CD14-positive monocyte (primary cell): ENCODE results near the gene CSF1R. TPM values are rescaled to one million over a fixed set of nuclear protein-coding genes. Genes with fewer than 3 reads are reported as not detected.

Experiments
- DNase-seq, 3 donors: peaks; one replicate each; pipeline ENCODE4 v3.0.0-alpha.2; 2011 to 2022
- H2AFZ ChIP-seq: 2 replicates; pipeline ENCODE4 v1.6.0; 2012; ENCODE audit warnings: mild to moderate bottlenecking, low read depth, low read length, inconsistent platforms; ENCODE audit not compliant: insufficient read depth, poor library complexity, severe bottlenecking
- H3K27ac ChIP-seq, 2 donors: 1 replicate in 1 of 2; 2 replicates in 1 of 2; pipeline ENCODE4 v1.5.1; 2012 to 2013; ENCODE audit warnings: low read length in 2 of 2, control low read depth in 1 of 2, inconsistent platforms in 1 of 2, low read depth in 1 of 2, mild to moderate bottlenecking in 1 of 2
- H3K27me3 ChIP-seq, 2 donors: one replicate each; pipeline versions ENCODE4 v1.6.0 to v1.6.1; 2011 to 2013; ENCODE audit warnings: low read length in 2 of 2; ENCODE audit not compliant: control insufficient read depth in 2 of 2, insufficient read depth in 2 of 2
- H3K36me3 ChIP-seq, 2 donors: replicated peaks in 1 of 2; 1 replicate in 1 of 2; 2 replicates in 1 of 2; pipeline versions ENCODE4 v1.5.1 to v1.6.1; 2012 to 2013; ENCODE audit warnings: low read length in 2 of 2, control low read depth in 1 of 2, inconsistent platforms in 1 of 2, mild to moderate bottlenecking in 1 of 2; ENCODE audit not compliant: insufficient read depth in 2 of 2, control insufficient read depth in 1 of 2
- H3K4me1 ChIP-seq, 2 donors: 1 replicate in 1 of 2; 2 replicates in 1 of 2; pipeline versions ENCODE4 v1.5.1 to v1.6.1; 2012 to 2013; ENCODE audit warnings: low read length in 2 of 2, control low read depth in 1 of 2, inconsistent platforms in 1 of 2, mild to moderate bottlenecking in 1 of 2, moderate library complexity in 1 of 2; ENCODE audit not compliant: insufficient read depth in 2 of 2, control insufficient read depth in 1 of 2
- H3K4me2 ChIP-seq: replicated peaks from 2 replicates; pipeline ENCODE3; 2012; ENCODE audit warnings: low read length, moderate library complexity, mild to moderate bottlenecking; ENCODE audit not compliant: poor library complexity, severe bottlenecking; ENCODE audit errors: extremely low read depth
- H3K4me3 ChIP-seq, 3 experiments: fragments of 200-600 bp in 1 of 3; sonication (generic) in 1 of 3; replicated peaks in 1 of 3; 1 replicate in 2 of 3; 2 replicates in 1 of 3; pipeline ENCODE4 v1.5.1; 2011 to 2013; ENCODE audit warnings: low read length in 3 of 3, mild to moderate bottlenecking in 3 of 3, control low read depth in 2 of 3, low read depth in 2 of 3, inconsistent platforms in 1 of 3, moderate library complexity in 1 of 3
- H3K79me2 ChIP-seq: 2 replicates; pipeline ENCODE4 v1.6.0; 2012; ENCODE audit warnings: mild to moderate bottlenecking, control low read depth, inconsistent platforms, low read length, moderate library complexity; ENCODE audit not compliant: insufficient read depth
- H3K9ac ChIP-seq: 2 replicates; pipeline ENCODE4 v1.6.0; 2017; ENCODE audit warnings: low read length, mild to moderate bottlenecking; ENCODE audit not compliant: insufficient read depth, poor library complexity, severe bottlenecking
- H3K9me3 ChIP-seq, 2 donors: replicated peaks in 1 of 2; 1 replicate in 1 of 2; 2 replicates in 1 of 2; pipeline versions ENCODE4 v1.5.1 to v1.6.1; 2012 to 2013; ENCODE audit warnings: low read length in 2 of 2, control low read depth in 1 of 2; ENCODE audit not compliant: control insufficient read depth in 1 of 2, insufficient read depth in 1 of 2
- H4K20me1 ChIP-seq: 2 replicates; pipeline ENCODE4 v1.6.0; 2012; ENCODE audit warnings: mild to moderate bottlenecking, low read length, control low read depth, moderate library complexity; ENCODE audit not compliant: insufficient read depth
- H3K27ac Mint-ChIP-seq, 7 donors: one replicate each; pipeline ENCODE4 v1.8.0; 2020; ENCODE audit warnings: mild to moderate bottlenecking in 7 of 7, mixed read lengths in 7 of 7, moderate library complexity in 6 of 7, inconsistent platforms in 2 of 7
- H3K27me3 Mint-ChIP-seq, 3 donors: one replicate each; pipeline ENCODE4 v1.8.0; 2021 to 2022; ENCODE audit warnings: low read depth in 3 of 3, mild to moderate bottlenecking in 3 of 3, mixed read lengths in 3 of 3, moderate library complexity in 3 of 3, inconsistent platforms in 1 of 3
- H3K36me3 Mint-ChIP-seq, 2 donors: one replicate each; pipeline ENCODE4 v1.8.0; 2020; ENCODE audit warnings: mixed read lengths in 2 of 2, inconsistent platforms in 1 of 2, mild to moderate bottlenecking in 1 of 2
- H3K4me1 Mint-ChIP-seq: one replicate; pipeline ENCODE4 v1.8.0; 2020; ENCODE audit warnings: mild to moderate bottlenecking, mixed read lengths
- H3K4me3 Mint-ChIP-seq, 2 donors: one replicate each; pipeline ENCODE4 v1.8.0; 2020; ENCODE audit warnings: mild to moderate bottlenecking in 2 of 2, mixed read lengths in 2 of 2, moderate library complexity in 1 of 2
- H3K9me3 Mint-ChIP-seq, 7 donors: one replicate each; pipeline ENCODE4 v1.8.0; 2020 to 2022; ENCODE audit warnings: mixed read lengths in 7 of 7, mild to moderate bottlenecking in 6 of 7, moderate library complexity in 6 of 7, inconsistent platforms in 2 of 7
- WGBS: methylation state at CpG from one replicate; pipeline ENCODE4 v1.1.5; 2013; ENCODE audit warnings: missing lambda C conversion rate; ENCODE audit not compliant: insufficient coverage; 5-methylcytosine and 5-hydroxymethylcytosine counted together
- intact Hi-C, 2 donors: fragments of 100-400 bp; cut with micrococcal nuclease; formaldehyde crosslinking; loops; one replicate each; pipeline versions ENCODE4 v1.15.0 to v1.15.1; 2023
- polyA plus RNA-seq, 3 donors: library from polyadenylated mRNA; depleted of rRNA in 1 of 3; unstranded in 2 of 3; stranded (reverse) in 1 of 3; fragments of 300-500 nt in 2 of 3; fragments of >200 nt in 1 of 3; fragmentation: Illumina TruSeq in 2 of 3; gene quantifications; 1 replicate in 2 of 3; 2 replicates in 1 of 3; pipeline ENCODE4 v1.2.3, GENCODE V29; 2012 to 2021
- TF ChIP-seq, protein P1 (sequence below): fragments of 200-600 bp; IDR thresholded peaks from one replicate; pipeline ENCODE4 v1.8.0; 2022; ENCODE audit warnings: antibody characterized with exemption, mild to moderate bottlenecking

CSF1R gene
- polyA plus RNA-seq, 3 donors = 180 to 332 (median 242) TPM

GRCh38 chr5:150134198-150134588, 47.8 kb upstream of the CSF1R start:
- no peak overlapping the region for H2AFZ ChIP-seq
- H3K4me3 ChIP-seq = no peak overlapping the region
- H3K27ac ChIP-seq = no peak overlapping the region
- TF ChIP-seq, protein P1, sequence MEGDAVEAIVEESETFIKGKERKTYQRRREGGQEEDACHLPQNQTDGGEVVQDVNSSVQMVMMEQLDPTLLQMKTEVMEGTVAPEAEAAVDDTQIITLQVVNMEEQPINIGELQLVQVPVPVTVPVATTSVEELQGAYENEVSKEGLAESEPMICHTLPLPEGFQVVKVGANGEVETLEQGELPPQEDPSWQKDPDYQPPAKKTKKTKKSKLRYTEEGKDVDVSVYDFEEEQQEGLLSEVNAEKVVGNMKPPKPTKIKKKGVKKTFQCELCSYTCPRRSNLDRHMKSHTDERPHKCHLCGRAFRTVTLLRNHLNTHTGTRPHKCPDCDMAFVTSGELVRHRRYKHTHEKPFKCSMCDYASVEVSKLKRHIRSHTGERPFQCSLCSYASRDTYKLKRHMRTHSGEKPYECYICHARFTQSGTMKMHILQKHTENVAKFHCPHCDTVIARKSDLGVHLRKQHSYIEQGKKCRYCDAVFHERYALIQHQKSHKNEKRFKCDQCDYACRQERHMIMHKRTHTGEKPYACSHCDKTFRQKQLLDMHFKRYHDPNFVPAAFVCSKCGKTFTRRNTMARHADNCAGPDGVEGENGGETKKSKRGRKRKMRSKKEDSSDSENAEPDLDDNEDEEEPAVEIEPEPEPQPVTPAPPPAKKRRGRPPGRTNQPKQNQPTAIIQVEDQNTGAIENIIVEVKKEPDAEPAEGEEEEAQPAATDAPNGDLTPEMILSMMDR = no peak
- Mint-ChIP-seq H3K27ac (no peak overlapping the region), H3K9me3 (no peaks in the 10 kb centered on the region), H3K4me3 (no peak overlapping the region), H3K36me3 (peaks cover 0 to 1% of the 10 kb centered on the region in 2 donors), H3K4me1 (peaks cover 31% of the 10 kb centered on the region), H3K27me3 (peaks cover 2 to 8% (median 5%) of the 10 kb centered on the region in 3 donors)
- no peak overlapping the region for H3K9ac ChIP-seq
- H3K4me1 ChIP-seq = peaks cover 22 to 30% of the 10 kb centered on the region in 2 donors
- no peaks in the 10 kb centered on the region for H3K27me3 ChIP-seq
- DNase-seq = no peak
- H3K79me2 ChIP-seq = no peaks in the 10 kb centered on the region
- no peaks in the 10 kb centered on the region for H4K20me1 ChIP-seq
- H3K36me3 ChIP-seq = no peaks in the 10 kb centered on the region
- intact Hi-C loops = loop anchor here (5.0 to 10.0 kb wide), 2 partner anchors 38 to 211 kb away; no protein-coding TSS in a partner anchor
- whole genome bisulfite sequencing = 60% methylated on average over 4 of the region's 7 CpGs
- no peak overlapping the region for H3K4me2 ChIP-seq
- H3K9me3 ChIP-seq = no peaks in the 10 kb centered on the region

GRCh38 chr5:150133581-150134197, 47.3 kb upstream of the CSF1R start:
- Histone ChIP-seq H3K9me3 (no peaks in the 10 kb centered on the region), H3K27ac (no peak overlapping the region), H2AFZ (no peak overlapping the region), H3K9ac (no peak overlapping the region), H3K4me1 (peaks cover 22 to 30% of the 10 kb centered on the region in 2 donors), H3K27me3 (no peaks in the 10 kb centered on the region), H3K79me2 (no peaks in the 10 kb centered on the region), H3K36me3 (no peaks in the 10 kb centered on the region), H3K4me2 (no peak overlapping the region), H3K4me3 (no peak overlapping the region), H4K20me1 (no peaks in the 10 kb centered on the region)
- no peak for DNase-seq
- Mint-ChIP-seq H3K9me3 (no peaks in the 10 kb centered on the region), H3K4me3 (peak overlapping the region in 1 of 2 donors; percentile 27), H3K4me1 (peaks cover 31% of the 10 kb centered on the region), H3K27me3 (peaks cover 2 to 8% (median 5%) of the 10 kb centered on the region in 3 donors), H3K27ac (no peak overlapping the region), H3K36me3 (peaks cover 0 to 1% of the 10 kb centered on the region in 2 donors)
- TF ChIP-seq, protein P1 = no peak
- WGBS = 83% methylated on average over 8 of the region's 16 CpGs
- intact Hi-C loops = loop anchor here (5.0 to 10.0 kb wide), 2 partner anchors 39 to 211 kb away; no protein-coding TSS in a partner anchor
